WTC11 (cell line): ENCODE measurements around the gene SLC16A7. TPM values are rescaled to one million over a fixed set of nuclear protein-coding genes. Genes with fewer than 3 reads are reported as not detected.

Experiments
- ATAC-seq: fragments of 200-7000 bp; cut with Tn5 transposase; 2 replicates; pipeline ENCODE4 v1.10.0; 2021; ENCODE audit warnings: mild to moderate bottlenecking, moderate library complexity
- CTCF ChIA-PET: fragments of 300-600 bp; sonication (Branson Sonifier 250); formaldehyde crosslinking; loops from one replicate; lab custom pipeline; 2021; ENCODE audit warnings: antibody characterized with exemption; lab: Charles Lee
- POLR2A ChIA-PET: fragments of 350-600 bp; sonication (Branson Sonifier 250); formaldehyde crosslinking; loops from one replicate; lab custom pipeline; 2021; ENCODE audit warnings: antibody characterized with exemption; lab: Charles Lee
- DNase-seq: peaks from one replicate; pipeline ENCODE4 v3.0.0; 2021; ENCODE audit warnings: low spot score
- H3K27ac Mint-ChIP-seq: 2 replicates; pipeline ENCODE4 v1.8.0; 2021; ENCODE audit warnings: mixed read lengths
- H3K27me3 Mint-ChIP-seq: 2 replicates; pipeline ENCODE4 v1.8.0; 2021; ENCODE audit warnings: low read depth, mild to moderate bottlenecking, moderate library complexity, mixed read lengths
- H3K36me3 Mint-ChIP-seq: 2 replicates; pipeline ENCODE4 v1.8.0; 2021; ENCODE audit warnings: mixed read lengths
- H3K4me1 Mint-ChIP-seq: 2 replicates; pipeline ENCODE4 v1.8.0; 2022; ENCODE audit warnings: mixed read lengths
- H3K4me3 Mint-ChIP-seq: 2 replicates; pipeline ENCODE4 v1.8.0; 2021; ENCODE audit warnings: mild to moderate bottlenecking, moderate library complexity, mixed read lengths
- H3K9me3 Mint-ChIP-seq: 2 replicates; pipeline ENCODE4 v1.8.0; 2021; ENCODE audit warnings: mixed read lengths
- CREB1 ChIP-seq: sonication (generic); formaldehyde crosslinking; IDR thresholded peaks from 2 replicates; pipeline ENCODE4 v1.8.0; 2023; ENCODE audit warnings: mild to moderate bottlenecking, missing genetic modification reagents
- EMX1 ChIP-seq: fragments of 250-450 bp; sonication (Bioruptor Pico); IDR thresholded peaks from 2 replicates; pipeline ENCODE4 v1.8.0; 2021; ENCODE audit warnings: mild to moderate bottlenecking
- FOXJ3 ChIP-seq: sonication (generic); formaldehyde crosslinking; IDR thresholded peaks from 2 replicates; pipeline ENCODE4 v1.9.0; 2021; ENCODE audit warnings: missing genetic modification reagents, mild to moderate bottlenecking, borderline replicate concordance
- GTF2I ChIP-seq: fragments of 250-450 bp; sonication (Bioruptor Pico); conservative IDR thresholded peaks from 2 replicates; pipeline ENCODE4 v1.4.0; 2021; ENCODE audit warnings: mild to moderate bottlenecking
- HMGA2 ChIP-seq: fragments of 250-450 bp; sonication (Bioruptor Pico); IDR thresholded peaks from 2 replicates; pipeline ENCODE4 v1.4.0; 2021; ENCODE audit warnings: mild to moderate bottlenecking, moderate library complexity
- JUN ChIP-seq: sonication (generic); formaldehyde crosslinking; IDR thresholded peaks from 2 replicates; pipeline ENCODE4 v1.8.0; 2023; ENCODE audit warnings: mild to moderate bottlenecking, missing genetic modification reagents
- TCF7 ChIP-seq: sonication (generic); formaldehyde crosslinking; IDR thresholded peaks from 2 replicates; pipeline ENCODE4 v1.8.0; 2022; ENCODE audit warnings: mild to moderate bottlenecking, low read depth, missing genetic modification reagents, moderate library complexity
- TEAD4 ChIP-seq: sonication (generic); formaldehyde crosslinking; IDR thresholded peaks from 2 replicates; pipeline ENCODE4 v1.8.0; 2022; ENCODE audit warnings: mild to moderate bottlenecking, missing genetic modification reagents
- TP53 ChIP-seq: sonication (generic); formaldehyde crosslinking; IDR thresholded peaks from 2 replicates; pipeline ENCODE4 v1.8.1; 2023; ENCODE audit warnings: mild to moderate bottlenecking, missing genetic modification reagents
- ZNF317 ChIP-seq: sonication (generic); formaldehyde crosslinking; IDR thresholded peaks from 2 replicates; pipeline ENCODE4 v1.8.1; 2023; ENCODE audit warnings: low read depth, mild to moderate bottlenecking, moderate library complexity, missing genetic modification reagents, borderline replicate concordance
- ZNF396 ChIP-seq: fragments of 250-450 bp; sonication (Bioruptor Pico); IDR thresholded peaks from 2 replicates; pipeline ENCODE4 v1.8.0; 2021; ENCODE audit warnings: mild to moderate bottlenecking, moderate library complexity, borderline replicate concordance
- total RNA-seq: library from RNA; stranded (reverse); gene quantifications from 3 replicates; pipeline ENCODE4 v1.2.3, GENCODE V29; 2021
- TF ChIP-seq, protein P1 (sequence below): sonication (generic); formaldehyde crosslinking; IDR thresholded peaks from 2 replicates; pipeline ENCODE4 v1.8.1; 2023; ENCODE audit warnings: mild to moderate bottlenecking, missing genetic modification reagents
- TF ChIP-seq, protein P2 (sequence below): fragments of 250-450 bp; sonication (Bioruptor Pico); IDR thresholded peaks from 2 replicates; pipeline ENCODE4 v1.9.0; 2021; ENCODE audit warnings: mild to moderate bottlenecking
- TF ChIP-seq, protein P3 (sequence below): sonication (generic); formaldehyde crosslinking; IDR thresholded peaks from 2 replicates; pipeline ENCODE4 v1.8.0; 2023; ENCODE audit warnings: mild to moderate bottlenecking, missing genetic modification reagents
- TF ChIP-seq, protein P4 (sequence below): sonication (generic); formaldehyde crosslinking; IDR thresholded peaks from 2 replicates; pipeline ENCODE4 v1.8.1; 2022; ENCODE audit warnings: low read depth, mild to moderate bottlenecking, moderate library complexity, missing genetic modification reagents, borderline replicate concordance
- TF ChIP-seq, protein P5 (sequence below): fragments of 250-450 bp; sonication (Bioruptor Pico); IDR thresholded peaks from 2 replicates; pipeline ENCODE4 v1.9.0; 2021; ENCODE audit warnings: mild to moderate bottlenecking, borderline replicate concordance
- TF ChIP-seq, protein P6 (sequence below): sonication (generic); formaldehyde crosslinking; IDR thresholded peaks from 2 replicates; pipeline ENCODE4 v1.8.0; 2022; ENCODE audit warnings: mild to moderate bottlenecking, missing genetic modification reagents

Gene SLC16A7
- total RNA-seq, 1 experiment from 2014 or later: 3.4 TPM

DNA sequence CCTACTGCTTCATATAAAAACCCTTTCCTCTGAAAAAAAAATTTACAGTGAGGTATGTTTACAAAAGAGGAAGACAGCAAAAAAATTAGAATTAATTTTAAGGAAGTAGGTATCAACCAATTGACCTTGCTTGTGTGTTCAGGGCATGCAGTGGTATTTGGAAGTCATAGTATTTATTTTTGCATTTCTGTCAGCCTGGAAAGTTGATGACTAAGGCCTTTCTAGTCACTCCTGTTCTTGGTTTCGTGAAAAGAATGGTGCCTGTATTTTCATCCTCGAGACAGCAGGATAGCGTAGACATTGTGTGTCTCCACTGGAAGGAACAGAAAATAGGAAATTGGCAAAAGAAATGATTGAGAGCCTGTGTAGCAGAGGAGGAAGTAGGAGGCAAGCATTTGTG lies 24.5 kb downstream of the SLC16A7 start (continued):
- no peak for TF ChIP-seq FOXJ3

DNA sequence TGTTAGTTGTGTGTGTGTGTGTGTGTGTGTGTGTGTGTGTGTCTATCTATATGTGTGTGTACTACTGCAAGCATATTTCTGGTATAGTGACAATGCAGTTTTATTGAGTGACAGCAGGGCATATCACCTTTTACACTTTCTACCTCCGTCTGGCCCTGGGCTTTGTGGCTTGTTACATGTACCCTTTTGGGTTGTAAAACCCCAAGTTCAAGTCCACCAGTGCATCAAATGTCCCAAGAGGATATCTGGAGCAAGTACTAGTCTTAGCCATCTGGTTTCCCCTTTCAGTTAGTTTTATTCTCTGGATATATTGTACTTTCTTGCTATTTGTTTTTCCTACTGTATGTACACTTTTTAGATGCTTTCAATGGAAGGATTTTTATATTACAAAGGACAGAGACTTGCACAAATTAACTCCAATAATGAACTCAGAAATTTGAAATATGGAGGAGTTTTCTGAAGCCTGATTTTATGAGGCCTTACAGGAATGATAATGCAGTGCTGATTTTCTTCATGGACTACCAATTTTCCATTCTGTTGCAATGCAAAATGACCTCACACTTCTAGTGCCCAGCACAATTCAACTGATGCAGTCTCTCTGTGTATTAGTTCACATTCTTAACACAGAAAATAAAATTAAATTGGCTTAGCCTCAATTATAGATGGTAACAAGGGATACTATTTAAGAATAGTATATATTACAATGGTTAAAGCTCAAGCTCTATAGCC lies 29.1 kb downstream of the SLC16A7 start:
- TF ChIP-seq TCF7: no peak
- no peak for TF ChIP-seq TEAD4 (CRISPR knock-in tag)
- no peak for TF ChIP-seq TP53 (CRISPR knock-in tag)
- TF ChIP-seq, protein P1, sequence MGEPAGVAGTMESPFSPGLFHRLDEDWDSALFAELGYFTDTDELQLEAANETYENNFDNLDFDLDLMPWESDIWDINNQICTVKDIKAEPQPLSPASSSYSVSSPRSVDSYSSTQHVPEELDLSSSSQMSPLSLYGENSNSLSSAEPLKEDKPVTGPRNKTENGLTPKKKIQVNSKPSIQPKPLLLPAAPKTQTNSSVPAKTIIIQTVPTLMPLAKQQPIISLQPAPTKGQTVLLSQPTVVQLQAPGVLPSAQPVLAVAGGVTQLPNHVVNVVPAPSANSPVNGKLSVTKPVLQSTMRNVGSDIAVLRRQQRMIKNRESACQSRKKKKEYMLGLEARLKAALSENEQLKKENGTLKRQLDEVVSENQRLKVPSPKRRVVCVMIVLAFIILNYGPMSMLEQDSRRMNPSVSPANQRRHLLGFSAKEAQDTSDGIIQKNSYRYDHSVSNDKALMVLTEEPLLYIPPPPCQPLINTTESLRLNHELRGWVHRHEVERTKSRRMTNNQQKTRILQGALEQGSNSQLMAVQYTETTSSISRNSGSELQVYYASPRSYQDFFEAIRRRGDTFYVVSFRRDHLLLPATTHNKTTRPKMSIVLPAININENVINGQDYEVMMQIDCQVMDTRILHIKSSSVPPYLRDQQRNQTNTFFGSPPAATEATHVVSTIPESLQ (CRISPR knock-in tag): no peak
- TF ChIP-seq GTF2I: no peak
- TF ChIP-seq, protein P2, sequence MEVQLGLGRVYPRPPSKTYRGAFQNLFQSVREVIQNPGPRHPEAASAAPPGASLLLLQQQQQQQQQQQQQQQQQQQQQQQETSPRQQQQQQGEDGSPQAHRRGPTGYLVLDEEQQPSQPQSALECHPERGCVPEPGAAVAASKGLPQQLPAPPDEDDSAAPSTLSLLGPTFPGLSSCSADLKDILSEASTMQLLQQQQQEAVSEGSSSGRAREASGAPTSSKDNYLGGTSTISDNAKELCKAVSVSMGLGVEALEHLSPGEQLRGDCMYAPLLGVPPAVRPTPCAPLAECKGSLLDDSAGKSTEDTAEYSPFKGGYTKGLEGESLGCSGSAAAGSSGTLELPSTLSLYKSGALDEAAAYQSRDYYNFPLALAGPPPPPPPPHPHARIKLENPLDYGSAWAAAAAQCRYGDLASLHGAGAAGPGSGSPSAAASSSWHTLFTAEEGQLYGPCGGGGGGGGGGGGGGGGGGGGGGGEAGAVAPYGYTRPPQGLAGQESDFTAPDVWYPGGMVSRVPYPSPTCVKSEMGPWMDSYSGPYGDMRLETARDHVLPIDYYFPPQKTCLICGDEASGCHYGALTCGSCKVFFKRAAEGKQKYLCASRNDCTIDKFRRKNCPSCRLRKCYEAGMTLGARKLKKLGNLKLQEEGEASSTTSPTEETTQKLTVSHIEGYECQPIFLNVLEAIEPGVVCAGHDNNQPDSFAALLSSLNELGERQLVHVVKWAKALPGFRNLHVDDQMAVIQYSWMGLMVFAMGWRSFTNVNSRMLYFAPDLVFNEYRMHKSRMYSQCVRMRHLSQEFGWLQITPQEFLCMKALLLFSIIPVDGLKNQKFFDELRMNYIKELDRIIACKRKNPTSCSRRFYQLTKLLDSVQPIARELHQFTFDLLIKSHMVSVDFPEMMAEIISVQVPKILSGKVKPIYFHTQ (CRISPR knock-in tag): no peak
- TF ChIP-seq, protein P3, sequence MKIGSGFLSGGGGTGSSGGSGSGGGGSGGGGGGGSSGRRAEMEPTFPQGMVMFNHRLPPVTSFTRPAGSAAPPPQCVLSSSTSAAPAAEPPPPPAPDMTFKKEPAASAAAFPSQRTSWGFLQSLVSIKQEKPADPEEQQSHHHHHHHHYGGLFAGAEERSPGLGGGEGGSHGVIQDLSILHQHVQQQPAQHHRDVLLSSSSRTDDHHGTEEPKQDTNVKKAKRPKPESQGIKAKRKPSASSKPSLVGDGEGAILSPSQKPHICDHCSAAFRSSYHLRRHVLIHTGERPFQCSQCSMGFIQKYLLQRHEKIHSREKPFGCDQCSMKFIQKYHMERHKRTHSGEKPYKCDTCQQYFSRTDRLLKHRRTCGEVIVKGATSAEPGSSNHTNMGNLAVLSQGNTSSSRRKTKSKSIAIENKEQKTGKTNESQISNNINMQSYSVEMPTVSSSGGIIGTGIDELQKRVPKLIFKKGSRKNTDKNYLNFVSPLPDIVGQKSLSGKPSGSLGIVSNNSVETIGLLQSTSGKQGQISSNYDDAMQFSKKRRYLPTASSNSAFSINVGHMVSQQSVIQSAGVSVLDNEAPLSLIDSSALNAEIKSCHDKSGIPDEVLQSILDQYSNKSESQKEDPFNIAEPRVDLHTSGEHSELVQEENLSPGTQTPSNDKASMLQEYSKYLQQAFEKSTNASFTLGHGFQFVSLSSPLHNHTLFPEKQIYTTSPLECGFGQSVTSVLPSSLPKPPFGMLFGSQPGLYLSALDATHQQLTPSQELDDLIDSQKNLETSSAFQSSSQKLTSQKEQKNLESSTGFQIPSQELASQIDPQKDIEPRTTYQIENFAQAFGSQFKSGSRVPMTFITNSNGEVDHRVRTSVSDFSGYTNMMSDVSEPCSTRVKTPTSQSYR (CRISPR knock-in tag): no peak
- no peak for DNase-seq
- Mint-ChIP-seq H3K27me3 (no peaks in the 10 kb centered on the region), H3K27ac (no peak overlapping the region), H3K9me3 (no peaks in the 10 kb centered on the region), H3K4me3 (no peak overlapping the region), H3K36me3 (no peaks in the 10 kb centered on the region), H3K4me1 (peaks cover 3% of the 10 kb centered on the region)
- ATAC-seq: no peak
- ChIA-PET CTCF (no interaction called here), POLR2A (no interaction called here)

DNA sequence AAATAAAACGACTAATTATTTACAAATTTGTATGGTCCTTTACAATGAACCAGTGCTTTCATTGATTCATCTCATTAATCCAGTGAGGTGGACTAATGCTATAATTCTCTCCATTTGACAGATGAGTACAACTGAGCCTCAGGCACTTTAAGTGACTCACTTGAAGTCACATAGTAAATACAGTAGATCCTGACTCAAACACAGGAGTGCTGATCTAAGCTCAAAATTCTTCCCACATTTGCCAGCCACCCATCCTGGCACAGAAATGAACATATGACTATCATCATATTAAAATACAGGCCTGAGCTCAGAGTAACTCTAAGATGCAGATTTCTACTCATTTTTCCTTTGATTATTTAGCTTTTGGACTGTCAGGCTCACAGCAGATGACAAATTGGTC lies 30.6 kb downstream of the SLC16A7 start:
- Mint-ChIP-seq H3K27ac (0 out of 2 replicates have a peak overlapping the region, but pooled peaks have one; percentile 34), H3K27me3 (no peaks in the 10 kb centered on the region), H3K4me3 (no peak overlapping the region), H3K4me1 (peaks cover 3% of the 10 kb centered on the region), H3K36me3 (no peaks in the 10 kb centered on the region), H3K9me3 (no peaks in the 10 kb centered on the region)
- no peak for ATAC-seq
- no peak for DNase-seq
- CTCF ChIA-PET: no interaction called here
- POLR2A ChIA-PET: no interaction called here
- TF ChIP-seq EMX1 (CRISPR knock-in tag): no peak
- no peak for TF ChIP-seq HMGA2 (CRISPR knock-in tag)
- no peak for TF ChIP-seq ZNF317 (CRISPR knock-in tag)
- TF ChIP-seq, protein P4, sequence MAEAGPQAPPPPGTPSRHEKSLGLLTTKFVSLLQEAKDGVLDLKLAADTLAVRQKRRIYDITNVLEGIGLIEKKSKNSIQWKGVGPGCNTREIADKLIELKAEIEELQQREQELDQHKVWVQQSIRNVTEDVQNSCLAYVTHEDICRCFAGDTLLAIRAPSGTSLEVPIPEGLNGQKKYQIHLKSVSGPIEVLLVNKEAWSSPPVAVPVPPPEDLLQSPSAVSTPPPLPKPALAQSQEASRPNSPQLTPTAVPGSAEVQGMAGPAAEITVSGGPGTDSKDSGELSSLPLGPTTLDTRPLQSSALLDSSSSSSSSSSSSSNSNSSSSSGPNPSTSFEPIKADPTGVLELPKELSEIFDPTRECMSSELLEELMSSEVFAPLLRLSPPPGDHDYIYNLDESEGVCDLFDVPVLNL (CRISPR knock-in tag): no peak
- TF ChIP-seq JUN (CRISPR knock-in tag): no peak
- no peak for TF ChIP-seq ZNF396
- no peak for TF ChIP-seq CREB1
- TF ChIP-seq, protein P5, sequence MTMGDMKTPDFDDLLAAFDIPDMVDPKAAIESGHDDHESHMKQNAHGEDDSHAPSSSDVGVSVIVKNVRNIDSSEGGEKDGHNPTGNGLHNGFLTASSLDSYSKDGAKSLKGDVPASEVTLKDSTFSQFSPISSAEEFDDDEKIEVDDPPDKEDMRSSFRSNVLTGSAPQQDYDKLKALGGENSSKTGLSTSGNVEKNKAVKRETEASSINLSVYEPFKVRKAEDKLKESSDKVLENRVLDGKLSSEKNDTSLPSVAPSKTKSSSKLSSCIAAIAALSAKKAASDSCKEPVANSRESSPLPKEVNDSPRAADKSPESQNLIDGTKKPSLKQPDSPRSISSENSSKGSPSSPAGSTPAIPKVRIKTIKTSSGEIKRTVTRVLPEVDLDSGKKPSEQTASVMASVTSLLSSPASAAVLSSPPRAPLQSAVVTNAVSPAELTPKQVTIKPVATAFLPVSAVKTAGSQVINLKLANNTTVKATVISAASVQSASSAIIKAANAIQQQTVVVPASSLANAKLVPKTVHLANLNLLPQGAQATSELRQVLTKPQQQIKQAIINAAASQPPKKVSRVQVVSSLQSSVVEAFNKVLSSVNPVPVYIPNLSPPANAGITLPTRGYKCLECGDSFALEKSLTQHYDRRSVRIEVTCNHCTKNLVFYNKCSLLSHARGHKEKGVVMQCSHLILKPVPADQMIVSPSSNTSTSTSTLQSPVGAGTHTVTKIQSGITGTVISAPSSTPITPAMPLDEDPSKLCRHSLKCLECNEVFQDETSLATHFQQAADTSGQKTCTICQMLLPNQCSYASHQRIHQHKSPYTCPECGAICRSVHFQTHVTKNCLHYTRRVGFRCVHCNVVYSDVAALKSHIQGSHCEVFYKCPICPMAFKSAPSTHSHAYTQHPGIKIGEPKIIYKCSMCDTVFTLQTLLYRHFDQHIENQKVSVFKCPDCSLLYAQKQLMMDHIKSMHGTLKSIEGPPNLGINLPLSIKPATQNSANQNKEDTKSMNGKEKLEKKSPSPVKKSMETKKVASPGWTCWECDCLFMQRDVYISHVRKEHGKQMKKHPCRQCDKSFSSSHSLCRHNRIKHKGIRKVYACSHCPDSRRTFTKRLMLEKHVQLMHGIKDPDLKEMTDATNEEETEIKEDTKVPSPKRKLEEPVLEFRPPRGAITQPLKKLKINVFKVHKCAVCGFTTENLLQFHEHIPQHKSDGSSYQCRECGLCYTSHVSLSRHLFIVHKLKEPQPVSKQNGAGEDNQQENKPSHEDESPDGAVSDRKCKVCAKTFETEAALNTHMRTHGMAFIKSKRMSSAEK (CRISPR knock-in tag): no peak
- TF ChIP-seq, protein P6, sequence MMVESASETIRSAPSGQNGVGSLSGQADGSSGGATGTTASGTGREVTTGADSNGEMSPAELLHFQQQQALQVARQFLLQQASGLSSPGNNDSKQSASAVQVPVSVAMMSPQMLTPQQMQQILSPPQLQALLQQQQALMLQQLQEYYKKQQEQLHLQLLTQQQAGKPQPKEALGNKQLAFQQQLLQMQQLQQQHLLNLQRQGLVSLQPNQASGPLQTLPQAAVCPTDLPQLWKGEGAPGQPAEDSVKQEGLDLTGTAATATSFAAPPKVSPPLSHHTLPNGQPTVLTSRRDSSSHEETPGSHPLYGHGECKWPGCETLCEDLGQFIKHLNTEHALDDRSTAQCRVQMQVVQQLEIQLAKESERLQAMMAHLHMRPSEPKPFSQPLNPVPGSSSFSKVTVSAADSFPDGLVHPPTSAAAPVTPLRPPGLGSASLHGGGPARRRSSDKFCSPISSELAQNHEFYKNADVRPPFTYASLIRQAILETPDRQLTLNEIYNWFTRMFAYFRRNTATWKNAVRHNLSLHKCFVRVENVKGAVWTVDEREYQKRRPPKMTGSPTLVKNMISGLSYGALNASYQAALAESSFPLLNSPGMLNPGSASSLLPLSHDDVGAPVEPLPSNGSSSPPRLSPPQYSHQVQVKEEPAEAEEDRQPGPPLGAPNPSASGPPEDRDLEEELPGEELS: no peak
